ENCODE results near the gene WSB1. TPM values are rescaled to one million over a fixed set of nuclear protein-coding genes. Genes with fewer than 3 reads are reported as not detected.

WSB1 gene
- total and polyA plus RNA-seq, 4 donors = 26.6 to 86.2 (median 45.8) TPM

DNA sequence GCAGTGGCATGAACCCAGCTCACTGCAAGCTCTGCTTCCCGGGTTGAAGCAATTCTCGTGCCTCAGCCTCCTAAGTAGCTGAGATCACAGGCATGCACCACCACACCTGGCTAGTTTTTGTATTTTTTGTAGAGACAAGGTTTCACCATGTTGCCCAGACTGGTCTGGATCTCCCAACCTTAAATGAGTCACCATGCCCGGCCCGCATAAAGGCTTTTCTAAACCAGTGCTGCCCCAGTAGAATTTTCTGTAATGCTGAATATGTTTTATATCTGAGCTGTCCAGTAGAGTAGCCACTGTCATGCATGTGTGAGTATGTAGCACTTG, 36.9 kb upstream of the WSB1 start:
- Histone ChIP-seq H3K27me3 (ENCODE audit: control insufficient read depth in 4 of 4, insufficient read depth in 4 of 4, low read length in 3 of 4) (no peaks in the 10 kb centered on the region), H3K27ac (ENCODE audit: low read depth in 1 of 2, low read length in 2 of 2) (no peak overlapping the region), H3K4me3 (ENCODE audit: low read depth in 1 of 3, low read length in 3 of 3) (no peak overlapping the region), H3K36me3 (ENCODE audit: control insufficient read depth in 4 of 4, insufficient read depth in 3 of 4, low read depth in 1 of 4, low read length in 3 of 4) (no peaks in the 10 kb centered on the region), H3K4me1 (ENCODE audit: control insufficient read depth in 4 of 4, insufficient read depth in 4 of 4, low read length in 3 of 4) (no peaks in the 10 kb centered on the region), H3K9me3 (ENCODE audit: control insufficient read depth in 4 of 4, low read length in 3 of 4) (no peaks in the 10 kb centered on the region), H3K9ac (ENCODE audit: low read depth in 1 of 2, low read length in 2 of 2) (no peak overlapping the region)
- WGBS = 86% methylated on average over 4 of the region's 4 CpGs
- no peak for TF ChIP-seq EGR1 (IDR thresholded peaks at IDR 0.05; ENCODE audit: low read depth in 2 of 2)
- no peak for TF ChIP-seq SP1 (IDR thresholded peaks at IDR 0.05)
- TF ChIP-seq YY1 (IDR thresholded peaks at IDR 0.05) = no peak
- no peak for TF ChIP-seq NR2F2 (IDR thresholded peaks at IDR 0.05)
- TF ChIP-seq GABPA (IDR thresholded peaks at IDR 0.05 in 1 of 2, conservative IDR thresholded peaks at IDR 0.05 in 1 of 2) = no peak
- TF ChIP-seq REST (IDR thresholded peaks at IDR 0.05) = no peak
- no peak for DNase-seq (ENCODE audit: low spot score)

DNA sequence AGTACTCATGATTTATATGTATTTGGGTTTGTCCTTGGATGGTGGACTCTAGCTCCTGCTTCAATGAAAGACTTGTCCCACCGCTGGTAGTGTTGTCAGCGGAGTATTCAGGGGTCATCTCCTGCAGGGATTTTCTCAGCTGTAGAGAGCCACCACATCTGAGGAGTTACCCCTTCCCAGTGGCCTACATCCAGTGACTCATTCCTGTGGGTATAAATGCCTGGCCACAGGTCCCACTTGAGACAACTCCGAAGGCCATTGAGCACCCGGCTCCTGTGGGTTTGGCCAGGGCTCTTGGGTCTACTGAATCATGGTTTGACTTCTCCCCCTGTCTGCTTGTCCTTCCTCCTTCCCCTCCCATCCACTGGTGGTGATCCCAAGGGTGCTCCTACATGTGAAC, 34.6 kb upstream of the WSB1 start:
- no peak overlapping the region for H3K4me3 ChIP-seq (ENCODE audit: low read depth in 1 of 3, low read length in 3 of 3)
- no peak overlapping the region for H3K9ac ChIP-seq (ENCODE audit: low read depth in 1 of 2, low read length in 2 of 2)
- no peaks in the 10 kb centered on the region for H3K36me3 ChIP-seq (ENCODE audit: control insufficient read depth in 4 of 4, insufficient read depth in 3 of 4, low read depth in 1 of 4, low read length in 3 of 4)
- H3K9me3 ChIP-seq (ENCODE audit: control insufficient read depth in 4 of 4, low read length in 3 of 4) = no peaks in the 10 kb centered on the region
- no peaks in the 10 kb centered on the region for H3K27me3 ChIP-seq (ENCODE audit: control insufficient read depth in 4 of 4, insufficient read depth in 4 of 4, low read length in 3 of 4)
- WGBS = 96% methylated on average over 4 of the region's 4 CpGs
- H3K27ac ChIP-seq (ENCODE audit: low read depth in 1 of 2, low read length in 2 of 2) = no peak overlapping the region
- DNase-seq (ENCODE audit: low spot score) = no peak
- H3K4me1 ChIP-seq (ENCODE audit: control insufficient read depth in 4 of 4, insufficient read depth in 4 of 4, low read length in 3 of 4) = no peaks in the 10 kb centered on the region
- TF ChIP-seq JUND (IDR thresholded peaks at IDR 0.05) = no peak
- TF ChIP-seq HNF4G (IDR thresholded peaks at IDR 0.05) = no peak
- TF ChIP-seq ZBTB33 (IDR thresholded peaks at IDR 0.05) = no peak
- no peak for TF ChIP-seq GABPA (IDR thresholded peaks at IDR 0.05 in 1 of 2, conservative IDR thresholded peaks at IDR 0.05 in 1 of 2)
- no peak for TF ChIP-seq FOXA1 (IDR thresholded peaks at IDR 0.05)
- TF ChIP-seq, protein P1, sequence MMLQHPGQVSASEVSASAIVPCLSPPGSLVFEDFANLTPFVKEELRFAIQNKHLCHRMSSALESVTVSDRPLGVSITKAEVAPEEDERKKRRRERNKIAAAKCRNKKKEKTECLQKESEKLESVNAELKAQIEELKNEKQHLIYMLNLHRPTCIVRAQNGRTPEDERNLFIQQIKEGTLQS (IDR thresholded peaks at IDR 0.05) = no peak
- TF ChIP-seq MAX (IDR thresholded peaks at IDR 0.05) = no peak
- TF ChIP-seq HNF4A (conservative IDR thresholded peaks at IDR 0.05) = no peak
- TF ChIP-seq SP1 (IDR thresholded peaks at IDR 0.05) = no peak
- TF ChIP-seq RAD21 (IDR thresholded peaks at IDR 0.05) = no peak
- TF ChIP-seq NR2F2 (IDR thresholded peaks at IDR 0.05) = no peak
- no peak for TF ChIP-seq REST (IDR thresholded peaks at IDR 0.05)
- no peak for TF ChIP-seq TAF1 (conservative IDR thresholded peaks at IDR 0.05)
- no peak for TF ChIP-seq RXRA (IDR thresholded peaks at IDR 0.05)
- no peak for TF ChIP-seq FOXA2 (IDR thresholded peaks at IDR 0.05)
- TF ChIP-seq YY1 (IDR thresholded peaks at IDR 0.05) = no peak
- no peak for TF ChIP-seq EGR1 (IDR thresholded peaks at IDR 0.05; ENCODE audit: low read depth in 2 of 2)
- no peak for TF ChIP-seq CTCF (IDR thresholded peaks at IDR 0.05; ENCODE audit: low read depth, low read length, missing input control)

Data from liver (tissue), 9 donors.